PC-3 (cell line): ENCODE measurements around the gene TBC1D5. TPM values are rescaled to one million over a fixed set of nuclear protein-coding genes. Genes with fewer than 3 reads are reported as not detected.
"Not testable (repeated sequence)": the region's sequence is repeated elsewhere in the genome, so short reads cannot be mapped to it uniquely, and the experiment has no call there.

Experiments
- ATAC-seq: fragments of 200-7000 bp; cut with Tn5 transposase; 2 replicates; pipeline ENCODE4 v1.9.1; 2020; ENCODE audit warnings: mild to moderate bottlenecking, moderate library complexity
- BruUV-seq: library from RNA; stranded (reverse); fragments of 400-500 nt; replicated peaks from 2 replicates; lab custom pipeline; 2021; lab: Mats Ljungman, UMichigan
- CTCF ChIA-PET: fragments of 300-600 bp; sonication (Branson Sonifier 250); formaldehyde crosslinking; loops from one replicate; lab custom pipeline; 2022; ENCODE audit warnings: antibody characterized with exemption; lab: Charles Lee
- POLR2A ChIA-PET: fragments of 300-600 bp; sonication (Branson Sonifier 250); formaldehyde crosslinking; loops from one replicate; lab custom pipeline; 2022; ENCODE audit warnings: antibody characterized with exemption; ENCODE audit not compliant: unreplicated experiment; lab: Charles Lee
- DNase-seq: peaks from one replicate; pipeline ENCODE4 v3.0.0-alpha.2; 2015
- H2AFZ ChIP-seq: fragments of 300-600 bp; sonication (generic); 2 replicates; pipeline ENCODE4 v1.6.0; 2016; ENCODE audit warnings: antibody characterized with exemption, low read length
- H3F3A ChIP-seq: fragments of 300-600 bp; sonication (generic); one replicate; pipeline ENCODE4 v1.6.0; 2017; ENCODE audit warnings: antibody characterized with exemption, low read length, control low read depth, mild to moderate bottlenecking; ENCODE audit not compliant: unreplicated experiment
- H3K27ac ChIP-seq: fragments of 300-600 bp; sonication (generic); 2 replicates; pipeline ENCODE4 v1.5.1; 2016; ENCODE audit warnings: mild to moderate bottlenecking, low read length
- H3K27me3 ChIP-seq: fragments of 300-600 bp; sonication (generic); 2 replicates; pipeline ENCODE4 v1.6.1; 2016; ENCODE audit warnings: low read length, mixed read lengths
- H3K36me3 ChIP-seq: fragments of 300-600 bp; sonication (generic); 2 replicates; pipeline ENCODE4 v1.6.1; 2016; ENCODE audit warnings: low read depth, mixed run types, low read length, mixed read lengths
- H3K4me1 ChIP-seq: fragments of 300-600 bp; sonication (generic); 2 replicates; pipeline ENCODE4 v1.5.1; 2016; ENCODE audit warnings: low read length; ENCODE audit not compliant: insufficient read depth
- H3K4me2 ChIP-seq: fragments of 300-600 bp; sonication (generic); 2 replicates; pipeline ENCODE4 v1.6.0; 2016; ENCODE audit warnings: low read length
- H3K4me3 ChIP-seq: fragments of 300-600 bp; sonication (generic); 2 replicates; pipeline ENCODE4 v1.5.1; 2016; ENCODE audit warnings: mild to moderate bottlenecking, low read length, mixed read lengths
- H3K79me2 ChIP-seq: fragments of 300-600 bp; sonication (generic); 2 replicates; pipeline ENCODE4 v1.6.1; 2017; ENCODE audit warnings: low read length, mixed read lengths
- H3K9ac ChIP-seq: fragments of 300-600 bp; sonication (generic); 2 replicates; pipeline ENCODE4 v1.6.0; 2016; ENCODE audit warnings: mild to moderate bottlenecking, low read length
- H3K9me2 ChIP-seq: fragments of 300-600 bp; sonication (generic); replicated peaks from 2 replicates; pipeline ENCODE4 v1.6.1; 2016; ENCODE audit warnings: mixed run types, low read length, mixed read lengths
- H3K9me3 ChIP-seq: fragments of 300-600 bp; sonication (generic); 2 replicates; pipeline ENCODE4 v1.6.1; 2016; ENCODE audit warnings: low read length, mixed read lengths
- H4K20me1 ChIP-seq: fragments of 300-600 bp; sonication (generic); 2 replicates; pipeline ENCODE4 v1.6.1; 2016; ENCODE audit warnings: low read length, mixed read lengths
- CTCF ChIP-seq: fragments of 300-600 bp; sonication (generic); conservative IDR thresholded peaks from 2 replicates; pipeline ENCODE4 v1.5.1; 2017; ENCODE audit warnings: antibody characterized with exemption, low read depth, mild to moderate bottlenecking, low read length
- EZH2 ChIP-seq: fragments of 300-600 bp; sonication (generic); IDR thresholded peaks from one replicate; pipeline ENCODE4 v1.6.1; 2017; ENCODE audit warnings: antibody characterized with exemption, mild to moderate bottlenecking, low read length; ENCODE audit not compliant: unreplicated experiment
- EZH2phosphoT487 ChIP-seq: fragments of 300-600 bp; sonication (generic); IDR thresholded peaks from 2 replicates; pipeline ENCODE4 v1.6.1; 2018; ENCODE audit warnings: mild to moderate bottlenecking, antibody characterized with exemption, low read length, borderline replicate concordance
- intact Hi-C: fragments of 100-400 bp; cut with micrococcal nuclease; formaldehyde crosslinking; loops from 2 replicates; pipeline ENCODE4 v1.9.0; 2023
- total RNA-seq: library from RNA; depleted of rRNA; stranded (reverse); fragments of >200 nt; gene quantifications from 2 replicates; pipeline ENCODE4 v1.2.3, GENCODE V29; 2014

TBC1D5 gene
- total RNA-seq, 1 experiment from 2014 or later, result 54.5 TPM

- intact Hi-C loops, result no loop called here
- Histone ChIP-seq H3K4me3 (no peak overlapping the region), H3K4me1 (peaks cover 33% of the 10 kb centered on the region), H3F3A (no peaks in the 10 kb centered on the region), H3K27me3 (no peaks in the 10 kb centered on the region), H3K4me2 (no peak overlapping the region), H3K9me2 (no peaks in the 10 kb centered on the region), H3K9me3 (no peaks in the 10 kb centered on the region), H4K20me1 (no peaks in the 10 kb centered on the region), H3K9ac (no peak overlapping the region), H3K79me2 (peaks cover 12% of the 10 kb centered on the region), H3K36me3 (no peaks in the 10 kb centered on the region), H2AFZ (no peak overlapping the region), H3K27ac (no peak overlapping the region)
- ChIA-PET CTCF (no interaction called here), POLR2A (no interaction called here)
- BruUV-seq, result no TSS peak
- ATAC-seq, result no peak
- DNase-seq, result no peak
- TF ChIP-seq EZH2phosphoT487, result no peak
- TF ChIP-seq CTCF, result no peak
- TF ChIP-seq EZH2, result no peak
Observed at GRCh38 chr3:17638356-17638755, 104.1 kb downstream of the TBC1D5 start.

- H3K27me3 ChIP-seq, H3K9me2 ChIP-seq, H3F3A ChIP-seq, H3K9me3 ChIP-seq, intact Hi-C loops, H3K4me3 ChIP-seq, H2AFZ ChIP-seq, CTCF ChIA-PET, BruUV-seq, H3K9ac ChIP-seq, POLR2A ChIA-PET, H4K20me1 ChIP-seq, H3K4me2 ChIP-seq, H3K36me3 ChIP-seq, H3K27ac ChIP-seq: not testable (repeated sequence)
- ATAC-seq (peak; percentile 51), DNase-seq (peak; percentile 48)
- Histone ChIP-seq H3K79me2 (peaks cover 12% of the 10 kb centered on the region), H3K4me1 (peaks cover 44% of the 10 kb centered on the region)
Observed at GRCh38 chr3:17635675-17636074, 106.8 kb downstream of the TBC1D5 start.

DNA sequence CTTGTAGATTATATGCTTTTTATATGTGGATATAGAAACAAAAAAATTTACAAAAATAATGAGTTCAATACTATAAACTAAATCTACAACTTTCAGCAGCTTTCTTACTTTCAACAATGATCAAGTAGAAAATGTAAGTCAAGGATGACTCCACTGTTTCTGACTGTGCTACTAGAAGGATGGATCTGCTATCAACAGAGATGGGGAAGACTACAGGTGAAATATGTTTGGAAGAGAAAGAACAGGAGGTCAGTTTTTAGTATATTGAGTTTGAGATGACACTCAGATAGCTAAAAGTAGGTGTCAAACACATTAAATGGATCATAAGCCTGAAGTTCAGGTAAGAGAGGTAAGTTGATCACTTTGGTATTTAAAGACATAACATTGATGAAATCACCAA is 107.5 kb downstream of the TBC1D5 start:
- no peaks in the 10 kb centered on the region for H3K27me3 ChIP-seq
- no TSS peak for BruUV-seq
- no peaks in the 10 kb centered on the region for H3K9me3 ChIP-seq
- no peak overlapping the region for H3K4me3 ChIP-seq
- no peak overlapping the region for H3K4me2 ChIP-seq
- TF ChIP-seq EZH2phosphoT487 (no peak), EZH2 (no peak), CTCF (no peak)
- no peak overlapping the region for H3K9ac ChIP-seq
- peaks cover 12% of the 10 kb centered on the region for H3K79me2 ChIP-seq
- POLR2A ChIA-PET, result no interaction called here
- no peak overlapping the region for H2AFZ ChIP-seq
- H3F3A ChIP-seq, result no peaks in the 10 kb centered on the region
- DNase-seq (no peak), ATAC-seq (no peak)
- no peaks in the 10 kb centered on the region for H4K20me1 ChIP-seq
- no peaks in the 10 kb centered on the region for H3K36me3 ChIP-seq
- H3K27ac ChIP-seq, result no peak overlapping the region
- H3K4me1 ChIP-seq, result peaks cover 39% of the 10 kb centered on the region
- CTCF ChIA-PET, result no interaction called here
- no peaks in the 10 kb centered on the region for H3K9me2 ChIP-seq
- intact Hi-C loops, result no loop called here
